NCI-H128 (cell line): ENCODE results near the gene LAMA2.

Source experiments
- DNase-seq: peaks from one replicate; lab custom pipeline; 2025; ENCODE audit not compliant: unreplicated experiment; lab: John Stamatoyannopoulos, UW

LAMA2 gene

GRCh38 chr6:129206821-129207220 is 323.9 kb downstream of the LAMA2 start:
- no peak for DNase-seq

- no peak for DNase-seq
Measured at GRCh38 chr6:129207832-129208231, 324.9 kb downstream of the LAMA2 start.

GRCh38 chr6:129208415-129209034 is 325.6 kb downstream of the LAMA2 start:
- no peak for DNase-seq

DNA sequence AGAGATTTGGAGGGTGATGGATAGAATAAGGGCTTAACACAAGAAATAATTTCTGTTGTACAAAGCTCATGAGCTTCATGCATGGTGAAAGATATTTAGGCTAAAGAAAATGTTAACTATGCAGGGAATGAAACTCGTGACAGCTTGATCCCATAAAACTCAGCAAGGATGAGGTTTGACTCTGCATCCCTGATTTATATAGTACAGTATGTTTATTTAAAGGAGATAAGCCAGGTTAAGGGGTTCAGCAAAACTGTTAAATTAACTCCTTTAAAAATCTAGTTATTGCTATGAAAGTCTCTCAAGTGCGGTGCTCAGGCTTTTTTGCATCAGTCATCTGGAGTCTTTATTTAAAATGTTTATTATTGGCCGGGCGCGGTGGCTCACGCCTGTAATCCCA is 326.4 kb downstream of the LAMA2 start:
- DNase-seq: no peak

DNA sequence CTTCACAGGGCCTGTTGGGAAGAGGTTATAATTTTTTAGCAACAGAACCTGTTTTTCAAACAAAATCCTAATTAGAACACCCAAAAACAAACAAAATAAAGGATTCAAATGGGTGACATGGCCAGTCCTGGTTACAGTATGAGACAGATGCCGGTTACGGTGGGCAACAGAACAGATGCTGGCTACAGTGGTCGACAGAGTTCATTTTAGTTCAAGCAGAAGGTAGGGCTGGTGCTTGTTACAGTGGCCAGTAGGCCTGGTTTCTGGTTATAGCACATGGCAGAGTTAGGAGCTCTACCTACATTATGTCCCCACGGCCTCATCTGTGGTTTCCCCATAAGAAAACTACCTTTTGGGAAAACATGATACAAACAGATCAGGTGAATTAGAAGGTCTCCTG is 327.7 kb downstream of the LAMA2 start:
- DNase-seq: no peak

DNA sequence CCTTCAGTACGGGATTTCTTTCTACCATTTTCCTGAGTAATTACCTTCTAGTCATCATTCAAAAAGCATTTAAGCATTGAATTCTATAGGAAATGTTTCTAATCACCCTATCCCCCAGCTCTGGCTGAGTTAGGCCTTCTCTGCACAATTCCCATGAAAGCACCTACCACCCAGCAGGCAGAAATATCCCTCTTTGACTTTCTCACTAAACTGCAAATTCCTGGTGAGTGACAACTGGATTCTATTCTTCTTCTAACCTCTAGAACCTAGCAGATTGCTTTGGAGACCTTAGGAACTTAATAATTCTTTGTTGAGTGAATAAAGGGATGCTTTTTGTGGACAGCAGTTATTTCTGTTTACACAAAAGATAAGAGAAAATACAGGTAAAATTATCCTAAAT is 328.7 kb downstream of the LAMA2 start:
- no peak for DNase-seq

- DNase-seq: no peak
Measured at GRCh38 chr6:129212081-129212480, 329.1 kb downstream of the LAMA2 start.

GRCh38 chr6:129215246-129215645 is 332.3 kb downstream of the LAMA2 start:
- DNase-seq: no peak

DNA sequence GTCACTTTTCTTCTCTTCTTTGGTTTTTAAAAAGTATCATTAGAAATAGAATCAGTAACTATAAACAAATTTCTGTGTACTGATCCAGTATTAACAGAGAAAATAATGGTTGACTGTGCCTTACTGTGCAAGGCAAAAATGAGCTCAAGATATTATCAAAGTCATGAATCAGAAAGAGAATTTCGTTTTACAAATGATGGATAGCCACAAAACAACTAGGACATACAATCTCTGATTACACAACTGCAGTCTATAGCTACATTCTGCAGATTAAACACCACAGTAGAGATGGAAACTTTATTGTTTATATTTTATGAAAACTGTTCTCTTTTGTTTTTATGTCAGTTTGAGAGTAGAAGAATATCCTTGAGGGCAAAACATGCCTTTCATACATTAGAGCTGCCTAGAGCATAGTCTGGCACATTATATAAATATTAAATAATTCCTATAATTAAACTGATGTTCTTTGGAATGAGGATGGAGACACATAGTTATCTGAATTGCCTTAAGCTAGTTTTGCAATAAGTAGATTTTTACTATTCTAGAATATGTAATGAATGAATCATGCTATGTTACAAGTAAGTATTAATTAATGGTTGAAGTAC is 333.1 kb downstream of the LAMA2 start:
- no peak for DNase-seq

DNA sequence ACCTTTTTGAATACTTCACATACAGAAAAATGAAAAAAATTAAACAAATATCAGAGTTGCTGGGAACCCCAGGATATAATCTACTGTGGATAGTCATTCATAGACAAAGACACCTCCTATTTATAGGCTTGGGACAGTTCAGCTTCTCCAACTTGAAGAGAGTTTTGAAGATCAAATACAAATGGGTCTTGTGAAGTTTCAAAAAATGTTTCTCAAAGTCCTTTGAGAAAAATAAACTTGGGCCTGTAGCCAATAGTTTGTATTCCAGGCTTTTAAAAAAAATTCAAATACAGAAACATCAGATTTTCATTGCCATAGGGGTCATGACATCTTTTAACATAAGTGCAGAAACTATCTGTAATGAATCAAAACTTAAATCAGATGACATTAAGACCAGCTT is 334.8 kb downstream of the LAMA2 start:
- DNase-seq: no peak

DNA sequence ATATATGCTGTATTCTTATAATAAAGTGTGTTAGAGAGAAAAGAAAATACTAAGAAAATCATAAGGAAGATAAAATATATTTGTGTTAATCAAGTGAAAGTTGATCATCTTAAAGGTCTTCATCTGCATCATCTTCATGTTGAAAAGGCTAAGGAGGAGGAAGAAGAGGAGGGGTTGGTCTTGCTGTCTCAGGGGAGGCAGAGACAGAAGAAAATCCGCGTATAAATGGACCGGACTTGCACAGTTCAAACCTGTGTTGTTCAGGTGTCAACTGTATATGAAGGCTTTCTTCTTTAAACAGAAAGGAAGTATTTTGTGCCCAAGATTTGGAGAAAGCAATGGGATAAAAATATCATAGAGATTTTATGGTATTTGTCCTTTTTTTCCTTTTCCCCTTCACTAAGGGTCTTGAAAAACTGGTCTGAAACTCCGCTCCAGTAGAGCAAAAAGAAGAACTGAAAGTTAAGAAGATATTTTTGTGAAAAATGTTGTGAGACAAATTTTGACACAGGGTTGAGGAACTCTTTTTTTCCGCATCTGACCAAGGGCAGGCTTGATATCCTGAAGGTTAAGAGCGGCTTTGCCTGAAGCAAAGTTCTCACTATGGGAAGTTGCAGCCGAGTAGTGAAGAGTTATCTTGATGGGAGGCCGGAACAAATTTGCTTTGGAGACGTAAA is 350.7 kb downstream of the LAMA2 start:
- DNase-seq: no peak

GRCh38 chr6:129235167-129236000 is 352.4 kb downstream of the LAMA2 start:
- no peak for DNase-seq

DNA sequence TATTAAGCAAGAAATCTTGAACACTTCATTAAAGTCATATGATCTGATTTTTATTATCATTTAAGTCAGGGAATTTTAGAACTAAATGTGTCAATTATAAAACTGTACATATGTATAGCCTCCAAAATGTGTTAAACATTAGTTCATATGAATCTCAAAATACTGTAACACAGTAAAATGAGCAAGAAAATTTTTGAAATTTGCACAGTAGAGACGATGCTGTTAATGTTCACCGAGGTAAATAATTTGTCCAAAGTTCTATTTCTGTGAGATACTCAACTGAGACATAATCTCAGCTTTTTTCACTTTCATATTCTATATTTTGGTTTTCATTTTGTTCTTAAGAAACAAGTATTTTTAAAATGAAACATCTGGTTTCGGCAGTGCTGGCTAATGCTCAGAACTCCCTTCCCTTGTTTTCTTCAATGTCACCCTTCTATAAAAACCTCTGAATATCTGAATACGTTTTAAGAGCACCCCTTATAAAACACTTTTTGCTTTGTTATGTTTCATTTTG is 353.1 kb downstream of the LAMA2 start:
- DNase-seq: no peak

DNA sequence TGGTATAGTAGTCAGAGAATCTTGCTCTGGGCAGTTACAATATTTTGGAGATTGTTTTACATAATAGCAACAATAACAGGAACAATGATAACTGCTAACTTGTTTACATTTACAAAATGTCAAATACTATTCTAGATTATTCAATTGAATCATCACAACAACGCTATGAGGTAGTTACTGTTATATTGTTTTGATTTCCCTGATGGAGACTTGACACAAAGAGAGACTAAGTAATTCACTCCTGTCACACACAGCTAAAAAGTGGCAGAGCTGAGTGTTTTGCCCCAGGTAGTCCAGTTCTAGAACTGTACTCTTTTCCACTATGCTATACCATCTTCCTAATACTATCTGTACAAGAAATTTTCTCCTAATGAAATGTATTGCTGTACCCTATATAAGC is 356.1 kb downstream of the LAMA2 start:
- DNase-seq: no peak

- no peak for DNase-seq
Measured at GRCh38 chr6:129239825-129240491, 357.0 kb downstream of the LAMA2 start.

GRCh38 chr6:129240492-129240853 is 357.5 kb downstream of the LAMA2 start:
- no peak for DNase-seq

GRCh38 chr6:129242546-129242945 is 359.6 kb downstream of the LAMA2 start:
- no peak for DNase-seq

- no peak for DNase-seq
Measured at GRCh38 chr6:129243377-129243776, 360.4 kb downstream of the LAMA2 start.

GRCh38 chr6:129248946-129249345 is 366.0 kb downstream of the LAMA2 start:
- DNase-seq: no peak

GRCh38 chr6:129251669-129252376 is 368.9 kb downstream of the LAMA2 start:
- no peak for DNase-seq
